ENCODE results near the gene HECTD2. TPM values are rescaled to one million over a fixed set of nuclear protein-coding genes. Genes with fewer than 3 reads are reported as not detected.

HECTD2 gene
- total RNA-seq, 1 experiment from 2014 or later: 11.5 TPM

GRCh38 chr10:91472911-91473310 lies 62.8 kb downstream of the HECTD2 start:
- in situ Hi-C loops (cut with HindIII; ENCODE audit: low pct_unique_long_range_greater_than_20kb, low sequenced_read_pairs): no loop called here
- Histone ChIP-seq H3K9me3 (ENCODE audit: control insufficient read depth, insufficient read depth, low read depth, low read length) (no peaks in the 10 kb centered on the region), H3K36me3 (ENCODE audit: control insufficient read depth, insufficient read depth, low read length) (no peaks in the 10 kb centered on the region), H3K27me3 (ENCODE audit: control insufficient read depth, insufficient read depth, low read length) (no peaks in the 10 kb centered on the region), H3K4me3 (ENCODE audit: low read depth in 2 of 2, low read length in 2 of 2) (no peak overlapping the region), H3K4me1 (ENCODE audit: control insufficient read depth, insufficient read depth, low read length) (no peaks in the 10 kb centered on the region), H3K27ac (ENCODE audit: low read length) (no peak overlapping the region)
- TF ChIP-seq POLR2AphosphoS5 (IDR thresholded peaks at IDR 0.05; ENCODE audit: low read depth, low read length) (no peak), SIN3A (IDR thresholded peaks at IDR 0.05; ENCODE audit: borderline replicate concordance, insufficient read depth, low read depth, low read length) (no peak), TCF7L2 (IDR thresholded peaks at IDR 0.05; ENCODE audit: low read depth, low read length) (no peak), CTCF (IDR thresholded peaks at IDR 0.05) (no peak)
- TF ChIP-seq, protein P1, sequence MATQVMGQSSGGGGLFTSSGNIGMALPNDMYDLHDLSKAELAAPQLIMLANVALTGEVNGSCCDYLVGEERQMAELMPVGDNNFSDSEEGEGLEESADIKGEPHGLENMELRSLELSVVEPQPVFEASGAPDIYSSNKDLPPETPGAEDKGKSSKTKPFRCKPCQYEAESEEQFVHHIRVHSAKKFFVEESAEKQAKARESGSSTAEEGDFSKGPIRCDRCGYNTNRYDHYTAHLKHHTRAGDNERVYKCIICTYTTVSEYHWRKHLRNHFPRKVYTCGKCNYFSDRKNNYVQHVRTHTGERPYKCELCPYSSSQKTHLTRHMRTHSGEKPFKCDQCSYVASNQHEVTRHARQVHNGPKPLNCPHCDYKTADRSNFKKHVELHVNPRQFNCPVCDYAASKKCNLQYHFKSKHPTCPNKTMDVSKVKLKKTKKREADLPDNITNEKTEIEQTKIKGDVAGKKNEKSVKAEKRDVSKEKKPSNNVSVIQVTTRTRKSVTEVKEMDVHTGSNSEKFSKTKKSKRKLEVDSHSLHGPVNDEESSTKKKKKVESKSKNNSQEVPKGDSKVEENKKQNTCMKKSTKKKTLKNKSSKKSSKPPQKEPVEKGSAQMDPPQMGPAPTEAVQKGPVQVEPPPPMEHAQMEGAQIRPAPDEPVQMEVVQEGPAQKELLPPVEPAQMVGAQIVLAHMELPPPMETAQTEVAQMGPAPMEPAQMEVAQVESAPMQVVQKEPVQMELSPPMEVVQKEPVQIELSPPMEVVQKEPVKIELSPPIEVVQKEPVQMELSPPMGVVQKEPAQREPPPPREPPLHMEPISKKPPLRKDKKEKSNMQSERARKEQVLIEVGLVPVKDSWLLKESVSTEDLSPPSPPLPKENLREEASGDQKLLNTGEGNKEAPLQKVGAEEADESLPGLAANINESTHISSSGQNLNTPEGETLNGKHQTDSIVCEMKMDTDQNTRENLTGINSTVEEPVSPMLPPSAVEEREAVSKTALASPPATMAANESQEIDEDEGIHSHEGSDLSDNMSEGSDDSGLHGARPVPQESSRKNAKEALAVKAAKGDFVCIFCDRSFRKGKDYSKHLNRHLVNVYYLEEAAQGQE (IDR thresholded peaks at IDR 0.05; ENCODE audit: insufficient read depth in 1 of 2, low read depth in 2 of 2, low read length in 1 of 2): no peak
- ATAC-seq (no peak), DNase-seq (ENCODE audit: low read depth, low spot score) (no peak)
- intact Hi-C loops (cut with micrococcal nuclease; ENCODE audit: unreplicated experiment): no loop called here
- CTCF ChIA-PET: no interaction called here
- BruUV-seq (replicated peaks): no TSS peak
- POLR2A ChIA-PET: no interaction called here

GRCh38 chr10:91474009-91474408 lies 63.9 kb downstream of the HECTD2 start:
- in situ Hi-C loops (cut with HindIII; ENCODE audit: low pct_unique_long_range_greater_than_20kb, low sequenced_read_pairs) (no loop called here), intact Hi-C loops (cut with micrococcal nuclease; ENCODE audit: unreplicated experiment) (no loop called here)
- no TSS peak for BruUV-seq (replicated peaks)
- ChIA-PET CTCF (no interaction called here), POLR2A (no interaction called here)
- TF ChIP-seq, protein P1 (IDR thresholded peaks at IDR 0.05; ENCODE audit: insufficient read depth in 1 of 2, low read depth in 2 of 2, low read length in 1 of 2): no peak
- no peak for TF ChIP-seq POLR2AphosphoS5 (IDR thresholded peaks at IDR 0.05; ENCODE audit: low read depth, low read length)
- TF ChIP-seq SIN3A (IDR thresholded peaks at IDR 0.05; ENCODE audit: borderline replicate concordance, insufficient read depth, low read depth, low read length): no peak
- no peak for TF ChIP-seq TCF7L2 (IDR thresholded peaks at IDR 0.05; ENCODE audit: low read depth, low read length)
- no peaks in the 10 kb centered on the region for H3K36me3 ChIP-seq (ENCODE audit: control insufficient read depth, insufficient read depth, low read length)
- H3K4me3 ChIP-seq (ENCODE audit: low read depth in 2 of 2, low read length in 2 of 2): no peak overlapping the region
- H3K4me1 ChIP-seq (ENCODE audit: control insufficient read depth, insufficient read depth, low read length): no peaks in the 10 kb centered on the region
- H3K27ac ChIP-seq (ENCODE audit: low read length): no peak overlapping the region
- DNase-seq (ENCODE audit: low read depth, low spot score) (no peak), ATAC-seq (no peak)
- no peaks in the 10 kb centered on the region for H3K27me3 ChIP-seq (ENCODE audit: control insufficient read depth, insufficient read depth, low read length)
- H3K9me3 ChIP-seq (ENCODE audit: control insufficient read depth, insufficient read depth, low read depth, low read length): no peaks in the 10 kb centered on the region
